SK-N-SH (cell line): ENCODE measurements around the gene ZNF414. TPM values are rescaled to one million over a fixed set of nuclear protein-coding genes. Genes with fewer than 3 reads are reported as not detected.

Source experiments
- CTCF ChIA-PET: fragments of 300-600, 350-600 bp; formaldehyde crosslinking; extraction: SDS; loops from one replicate; lab custom pipeline; 2021; lab: Yijun Ruan, JAX
- POLR2A ChIA-PET: fragments of 350-600 bp; sonication (Branson Sonifier 250); formaldehyde crosslinking; extraction: SDS; loops from one replicate; lab custom pipeline; 2020; ENCODE audit warnings: antibody characterized with exemption, inconsistent platforms; lab: Yijun Ruan, JAX
- DNase-seq: peaks from one replicate; pipeline ENCODE4 v3.0.0; 2012
- H2AFZ ChIP-seq: fragments of 200-600 bp; sonication (generic); 2 replicates; pipeline ENCODE4 v1.8.1; 2016; ENCODE audit warnings: antibody characterized with exemption, mild to moderate bottlenecking, low read depth
- H3F3A ChIP-seq: fragments of 200-600 bp; sonication (generic); replicated peaks from 2 replicates; pipeline ENCODE3; 2016; ENCODE audit warnings: antibody characterized with exemption, mild to moderate bottlenecking; ENCODE audit not compliant: insufficient read depth
- H3K27ac ChIP-seq, 2 experiments: fragments of 200-500 bp in 1 of 2; fragments of 200-600 bp in 1 of 2; sonication (Bioruptor generic) in 1 of 2; sonication (generic), shearing (Covaris generic) in 1 of 2; 2 replicates each; pipeline versions ENCODE4 v1.5.1 to v1.6.1; 2014 to 2016; ENCODE audit warnings: low read depth in 2 of 2, inconsistent platforms in 1 of 2, low read length in 1 of 2, mild to moderate bottlenecking in 1 of 2, mixed read lengths in 1 of 2
- H3K27me3 ChIP-seq: fragments of 200-600 bp; sonication (generic), shearing (Covaris generic); 2 replicates; pipeline ENCODE4 v1.6.1; 2016; ENCODE audit warnings: mixed run types; ENCODE audit not compliant: insufficient read depth
- H3K36me3 ChIP-seq, 2 experiments: fragments of 200-500 bp in 1 of 2; fragments of 200-600 bp in 1 of 2; sonication (Bioruptor generic) in 1 of 2; sonication (generic) in 1 of 2; replicated peaks in 1 of 2; 2 replicates each; pipeline versions ENCODE3 to v1.5.1; 2014 to 2016; ENCODE audit warnings: low read length in 1 of 2, mild to moderate bottlenecking in 1 of 2; ENCODE audit not compliant: insufficient read depth in 2 of 2, control insufficient read depth in 1 of 2
- H3K4me1 ChIP-seq, 2 experiments: fragments of 200-500 bp in 1 of 2; fragments of 200-600 bp in 1 of 2; sonication (Bioruptor generic) in 1 of 2; sonication (generic), shearing (Covaris generic) in 1 of 2; 2 replicates each; pipeline versions ENCODE4 v1.5.1 to v1.6.1; 2014 to 2016; ENCODE audit warnings: low read depth in 1 of 2, low read length in 1 of 2, mixed run types in 1 of 2; ENCODE audit not compliant: insufficient read depth in 2 of 2, control insufficient read depth in 1 of 2
- H3K4me2 ChIP-seq: fragments of 200-600 bp; sonication (generic), shearing (Covaris generic); 2 replicates; pipeline ENCODE4 v1.6.1; 2017; ENCODE audit warnings: mixed run types
- H3K4me3 ChIP-seq, 2 experiments: fragments of 200-500 bp in 1 of 2; fragments of 200-600 bp in 1 of 2; sonication (Bioruptor generic) in 1 of 2; sonication (generic), shearing (Covaris generic) in 1 of 2; 2 replicates each; pipeline versions ENCODE4 v1.5.1 to v1.8.1; 2014 to 2016; ENCODE audit warnings: low read depth in 2 of 2, inconsistent platforms in 1 of 2, low read length in 1 of 2, mild to moderate bottlenecking in 1 of 2, mixed read lengths in 1 of 2, moderate library complexity in 1 of 2
- H3K79me2 ChIP-seq: fragments of 200-600 bp; sonication (generic); 2 replicates; pipeline ENCODE4 v1.8.1; 2017; ENCODE audit warnings: mild to moderate bottlenecking; ENCODE audit not compliant: insufficient read depth
- H3K9ac ChIP-seq: fragments of 200-600 bp; sonication (generic); 2 replicates; pipeline ENCODE4 v1.6.1; 2017; ENCODE audit warnings: mixed run types
- H3K9me2 ChIP-seq: fragments of 200-600 bp; sonication (generic); 2 replicates; pipeline ENCODE4 v1.6.1; 2017; ENCODE audit warnings: mixed run types
- H3K9me3 ChIP-seq: fragments of 200-600 bp; sonication (generic); 2 replicates; pipeline ENCODE4 v1.6.1; 2017; ENCODE audit warnings: mixed run types, mild to moderate bottlenecking, moderate library complexity
- H4K20me1 ChIP-seq: fragments of 200-600 bp; sonication (generic); 2 replicates; pipeline ENCODE4 v1.6.1; 2017; ENCODE audit warnings: mild to moderate bottlenecking, mixed run types; ENCODE audit not compliant: insufficient read depth
- CHD2 ChIP-seq: fragments of 150-350 bp; IDR thresholded peaks from 2 replicates; pipeline ENCODE4 v1.6.1; 2018; ENCODE audit warnings: low read length; ENCODE audit not compliant: partially characterized antibody
- FOXJ3 ChIP-seq: sonication (generic); formaldehyde crosslinking; IDR thresholded peaks from 2 replicates; pipeline ENCODE4 v1.5.1; 2020; ENCODE audit warnings: mild to moderate bottlenecking, missing genetic modification reagents
- IRF3 ChIP-seq: fragments of 150-350 bp; IDR thresholded peaks from 2 replicates; pipeline ENCODE4 v1.6.1; 2016; ENCODE audit warnings: mild to moderate bottlenecking, low read depth, low read length
- JUND ChIP-seq: IDR thresholded peaks from 2 replicates; pipeline ENCODE4 v1.4.0; 2012
- RAD21 ChIP-seq: IDR thresholded peaks from 2 replicates; pipeline ENCODE4 v1.6.1; 2012; ENCODE audit warnings: mild to moderate bottlenecking, low read length
- RCOR1 ChIP-seq: fragments of 150-350 bp; IDR thresholded peaks from 2 replicates; pipeline ENCODE4 v1.6.1; 2017; ENCODE audit warnings: antibody characterized with exemption, low read length
- SIN3A ChIP-seq: IDR thresholded peaks from 2 replicates; pipeline ENCODE4 v1.6.1; 2012; ENCODE audit warnings: low read depth, mild to moderate bottlenecking, low read length, moderate library complexity, borderline replicate concordance
- SMC3 ChIP-seq: IDR thresholded peaks from 2 replicates; pipeline ENCODE4 v1.6.1; 2012; ENCODE audit warnings: low read depth, low read length, improper control_type of control experiment
- TEAD4 ChIP-seq: IDR thresholded peaks from 2 replicates; pipeline ENCODE4 v1.4.0; 2012; ENCODE audit warnings: mild to moderate bottlenecking, borderline replicate concordance; ENCODE audit not compliant: insufficient read depth
- USF2 ChIP-seq: fragments of 150-350 bp; IDR thresholded peaks from 2 replicates; pipeline ENCODE4 v1.6.1; 2017; ENCODE audit warnings: antibody characterized with exemption, low read length, low read depth, borderline replicate concordance
- WGBS: methylation state at CpG from one replicate; pipeline ENCODE4 v1.1.6; 2017; ENCODE audit warnings: low lambda C conversion rate; 5-methylcytosine and 5-hydroxymethylcytosine counted together
- polyA plus RNA-seq, 3 experiments: library from polyadenylated mRNA; depleted of rRNA; stranded (reverse); fragments of >200 nt; gene quantifications; 2 replicates each; pipeline ENCODE4 v1.2.3, GENCODE V29; 2012

ZNF414 gene
- polyA plus RNA-seq, 1 of the 3 experiments (the other 2 are of a cell fraction) = 17.0 TPM

- Histone ChIP-seq H3K4me1 (no peaks in the 10 kb centered on the region), H3F3A (no peaks in the 10 kb centered on the region), H3K79me2 (peaks cover 36% of the 10 kb centered on the region)
- POLR2A ChIA-PET = no interaction called here
- no peak for TF ChIP-seq SIN3A
- TF ChIP-seq USF2 = no peak
- no peak for TF ChIP-seq RAD21
- no peak for TF ChIP-seq TEAD4
- TF ChIP-seq, all 33 proteins: peak for 0
- DNase-seq = no peak
- H3K9me2 ChIP-seq = no peaks in the 10 kb centered on the region
- H3K27ac ChIP-seq = no peak overlapping the region
- WGBS = 97% methylated on average over 15 of the region's 16 CpGs
- H2AFZ ChIP-seq = no peak overlapping the region
- peaks cover 42% of the 10 kb centered on the region for H4K20me1 ChIP-seq
- H3K9ac ChIP-seq = no peak overlapping the region
- no peak overlapping the region for H3K4me2 ChIP-seq
- H3K27me3 ChIP-seq = no peaks in the 10 kb centered on the region
- H3K36me3 ChIP-seq = peaks cover 21 to 63% of the 10 kb centered on the region in 2 experiments
- no peaks in the 10 kb centered on the region for H3K9me3 ChIP-seq
- no peak overlapping the region for H3K4me3 ChIP-seq
- CTCF ChIA-PET = interaction anchor here (0.7 to 2.1 kb wide), 2 partner anchors 12 to 19 kb away, joined by 3 to 7 read pairs; no protein-coding TSS in a partner anchor
These were observed 27.3 kb downstream of the ZNF414 start for GRCh38 chr19:8486661-8487136.

GRCh38 chr19:8485561-8486371 lies 28.2 kb downstream of the ZNF414 start:
- Histone ChIP-seq H3K36me3 (peaks cover 21 to 67% of the 10 kb centered on the region in 2 experiments), H3F3A (no peaks in the 10 kb centered on the region), H3K9me2 (no peaks in the 10 kb centered on the region), H3K9ac (no peak overlapping the region), H3K4me2 (no peak overlapping the region), H3K4me1 (no peaks in the 10 kb centered on the region; a peak in 1 of 4 replicates), H2AFZ (no peak overlapping the region), H3K9me3 (no peaks in the 10 kb centered on the region), H3K27me3 (no peaks in the 10 kb centered on the region), H4K20me1 (peaks cover 51% of the 10 kb centered on the region), H3K79me2 (peaks cover 45% of the 10 kb centered on the region), H3K27ac (no peak overlapping the region), H3K4me3 (no peak overlapping the region)
- TF ChIP-seq RCOR1 = no peak
- TF ChIP-seq RAD21 = no peak
- no peak for TF ChIP-seq SMC3
- no peak for TF ChIP-seq JUND
- TF ChIP-seq CHD2 = no peak
- no peak for TF ChIP-seq IRF3
- TF ChIP-seq USF2 = no peak
- no peak for TF ChIP-seq FOXJ3
- POLR2A ChIA-PET = no interaction called here
- DNase-seq = no peak
- CTCF ChIA-PET = interaction anchor here (1.7 to 2.1 kb wide), 2 partner anchors 13 to 20 kb away, joined by 5 to 7 read pairs; no protein-coding TSS in a partner anchor
- over 99% methylated on average over 19 of the region's 62 CpGs for WGBS
